NCI-H187 (cell line): ENCODE results near the gene OSBP.
"Not testable (repeated sequence)": the region's sequence is repeated elsewhere in the genome, so short reads cannot be mapped to it uniquely, and the experiment has no call there.

ENCODE experiments used
- DNase-seq, 2 experiments: peaks; one replicate each; lab custom pipeline; 2025; lab: John Stamatoyannopoulos, UW

Gene OSBP, protein sequence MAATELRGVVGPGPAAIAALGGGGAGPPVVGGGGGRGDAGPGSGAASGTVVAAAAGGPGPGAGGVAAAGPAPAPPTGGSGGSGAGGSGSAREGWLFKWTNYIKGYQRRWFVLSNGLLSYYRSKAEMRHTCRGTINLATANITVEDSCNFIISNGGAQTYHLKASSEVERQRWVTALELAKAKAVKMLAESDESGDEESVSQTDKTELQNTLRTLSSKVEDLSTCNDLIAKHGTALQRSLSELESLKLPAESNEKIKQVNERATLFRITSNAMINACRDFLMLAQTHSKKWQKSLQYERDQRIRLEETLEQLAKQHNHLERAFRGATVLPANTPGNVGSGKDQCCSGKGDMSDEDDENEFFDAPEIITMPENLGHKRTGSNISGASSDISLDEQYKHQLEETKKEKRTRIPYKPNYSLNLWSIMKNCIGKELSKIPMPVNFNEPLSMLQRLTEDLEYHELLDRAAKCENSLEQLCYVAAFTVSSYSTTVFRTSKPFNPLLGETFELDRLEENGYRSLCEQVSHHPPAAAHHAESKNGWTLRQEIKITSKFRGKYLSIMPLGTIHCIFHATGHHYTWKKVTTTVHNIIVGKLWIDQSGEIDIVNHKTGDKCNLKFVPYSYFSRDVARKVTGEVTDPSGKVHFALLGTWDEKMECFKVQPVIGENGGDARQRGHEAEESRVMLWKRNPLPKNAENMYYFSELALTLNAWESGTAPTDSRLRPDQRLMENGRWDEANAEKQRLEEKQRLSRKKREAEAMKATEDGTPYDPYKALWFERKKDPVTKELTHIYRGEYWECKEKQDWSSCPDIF

DNA sequence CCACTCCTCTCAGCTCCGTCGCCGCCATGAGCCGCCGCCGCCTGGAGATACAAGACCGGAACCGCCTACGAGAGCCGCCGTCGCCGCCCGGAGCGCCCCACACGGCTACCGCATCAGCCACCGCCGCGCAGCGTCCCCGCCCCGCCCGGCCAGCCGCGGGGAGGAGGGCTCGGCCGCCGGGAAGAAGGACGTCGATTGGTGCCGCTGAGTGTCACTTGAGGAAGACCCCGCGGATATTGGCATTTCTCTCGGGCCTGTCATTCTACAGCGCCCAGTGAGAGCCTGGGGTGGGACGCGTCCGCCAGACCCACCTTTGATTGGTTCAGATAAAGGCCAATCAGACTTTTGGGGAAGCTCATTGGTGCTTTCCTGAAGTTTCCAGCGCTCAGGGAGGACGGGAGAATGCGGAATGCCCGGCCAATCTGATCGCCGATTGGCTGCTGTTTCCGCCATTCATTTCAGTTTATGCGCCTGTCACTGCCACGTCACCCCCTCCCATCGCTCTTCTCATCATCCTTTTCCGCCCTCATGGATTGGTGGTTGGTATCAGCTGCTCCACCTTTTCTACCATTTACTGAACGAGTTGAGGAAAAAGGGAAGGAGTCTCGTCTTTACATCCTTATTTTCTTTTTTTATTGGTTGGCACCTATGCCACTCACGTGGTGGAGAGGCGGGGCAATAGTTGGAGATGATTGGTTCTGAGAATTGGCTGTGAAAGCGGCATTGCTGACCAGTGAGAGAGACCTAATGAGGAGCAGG is at the start of gene OSBP:
OSBP (minus strand) TSS at position 138 of the 759 bp plus-strand sequence; CDS start at position 28, 110 bp downstream.
- DNase-seq, result peak; percentile 99

DNA sequence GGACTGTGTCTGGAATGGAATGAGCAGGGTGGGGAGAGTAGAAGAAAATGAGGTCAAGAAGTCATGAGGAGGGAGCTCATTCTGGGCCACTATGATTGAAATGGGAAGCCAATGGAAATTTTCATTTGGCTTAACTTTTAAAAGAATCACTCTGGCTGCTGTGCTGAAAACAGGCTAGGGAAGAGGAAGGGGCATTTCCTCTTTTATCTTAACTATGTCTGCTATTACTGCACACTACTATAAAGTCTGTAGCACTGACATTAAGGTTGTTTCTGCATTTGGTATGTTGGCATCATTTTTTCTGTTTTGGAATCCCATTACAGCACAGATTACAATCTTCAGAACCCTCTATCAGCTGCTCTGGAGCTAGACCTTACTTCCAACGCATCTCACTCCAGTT is 45.0 kb upstream of the OSBP start:
- DNase-seq, result no peak

- DNase-seq, result no peak
These were observed 44.4 kb upstream of the OSBP start for GRCh38 chr11:59659981-59660380.

GRCh38 chr11:59658036-59658435 is 42.5 kb upstream of the OSBP start:
- DNase-seq, result no peak

- DNase-seq, result no peak
These were observed 39.3 kb upstream of the OSBP start for GRCh38 chr11:59654893-59655292.

- DNase-seq, result no peak
These were observed 31.8 kb upstream of the OSBP start for GRCh38 chr11:59647245-59647980.

DNA sequence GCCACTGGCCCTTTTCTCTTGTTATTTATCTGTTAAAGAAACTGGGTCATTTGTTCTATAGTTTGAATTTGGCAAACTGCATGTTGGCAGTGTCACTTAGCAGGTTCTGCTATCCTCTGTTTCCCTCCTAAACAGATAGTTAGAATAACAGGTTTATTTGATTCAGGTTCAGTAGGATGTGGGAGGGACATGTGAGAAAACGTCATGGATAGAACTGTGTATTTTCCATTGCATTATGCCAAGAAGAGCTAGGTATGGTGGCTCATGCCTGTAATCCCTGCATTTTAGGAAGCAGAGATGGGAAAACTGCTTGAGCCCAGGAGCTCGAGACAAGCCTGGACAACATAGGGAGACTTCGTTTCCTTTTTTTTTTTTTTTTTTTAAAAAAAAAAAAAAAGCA is 29.0 kb upstream of the OSBP start:
- DNase-seq, result no peak

GRCh38 chr11:59643390-59643789 is 27.8 kb upstream of the OSBP start:
- no peak for DNase-seq

- DNase-seq, result no peak
These were observed 25.6 kb upstream of the OSBP start for GRCh38 chr11:59641156-59641555.

DNA sequence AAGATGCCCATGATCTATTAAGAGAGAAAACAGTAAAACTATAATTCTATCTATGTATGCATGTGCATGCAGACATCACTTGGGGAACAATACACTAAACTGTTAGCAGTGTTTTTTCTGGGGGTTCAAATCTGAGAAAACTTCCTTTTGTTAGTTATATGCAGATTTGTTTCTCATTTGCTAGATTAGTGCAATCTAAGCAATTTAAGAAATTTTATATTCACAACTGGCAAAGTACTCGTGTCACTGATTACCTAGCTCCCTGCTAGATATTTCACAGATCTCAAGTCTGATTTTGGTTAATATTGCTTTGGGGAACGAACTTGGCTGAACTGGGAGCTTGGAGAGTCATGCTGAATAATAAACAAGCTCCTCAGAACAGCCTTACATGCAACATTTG is 14.9 kb upstream of the OSBP start:
- no peak for DNase-seq

GRCh38 chr11:59629996-59630395 is 14.4 kb upstream of the OSBP start:
- no peak for DNase-seq

DNA sequence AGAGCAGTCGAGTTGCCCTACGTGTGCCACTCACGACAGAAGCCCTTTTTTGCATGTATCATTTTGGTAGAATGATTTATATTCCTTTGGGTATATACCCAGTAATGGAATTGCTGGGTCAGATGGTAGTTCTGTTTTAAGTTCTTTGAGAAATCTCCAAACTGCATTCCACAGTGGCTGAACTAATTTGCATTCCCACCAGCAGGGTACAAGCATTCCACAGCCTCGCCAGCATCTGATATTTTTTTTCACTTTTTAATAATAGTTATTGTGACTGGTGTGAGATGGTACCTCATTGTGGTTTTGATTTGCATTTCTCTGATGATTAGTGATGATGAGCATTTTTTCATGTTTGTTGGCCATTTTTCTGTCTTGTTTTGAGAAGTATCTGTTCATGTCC is 11.4 kb upstream of the OSBP start:
- DNase-seq, result not testable (repeated sequence)

DNA sequence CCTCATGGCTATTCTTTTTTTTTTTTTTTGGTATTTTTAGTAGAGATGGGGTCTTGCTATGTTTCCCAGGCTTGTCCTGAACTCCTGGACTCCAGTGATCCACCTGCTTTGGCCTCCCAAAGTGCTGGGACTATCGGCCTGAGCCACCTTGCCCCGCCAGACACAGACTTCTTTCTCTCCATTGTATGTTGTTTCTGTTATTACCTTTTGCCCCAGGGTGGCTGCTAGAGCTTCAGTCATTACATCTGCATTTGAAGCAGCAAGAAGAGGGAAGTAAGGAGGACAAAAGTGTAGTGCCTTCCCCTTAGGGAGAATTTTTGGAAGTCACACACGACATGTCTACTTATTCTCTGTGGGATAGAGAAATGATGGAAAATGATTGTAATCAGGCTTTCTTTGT is 10.1 kb upstream of the OSBP start:
- no peak for DNase-seq

- DNase-seq, result no peak
These were observed 2.3 kb upstream of the OSBP start for GRCh38 chr11:59617876-59618275.

GRCh38 chr11:59616396-59616982 is 915 bp upstream of the OSBP start:
- no peak for DNase-seq

- no peak for DNase-seq
These were observed 396 bp downstream of the OSBP start for GRCh38 chr11:59615120-59615636.

DNA sequence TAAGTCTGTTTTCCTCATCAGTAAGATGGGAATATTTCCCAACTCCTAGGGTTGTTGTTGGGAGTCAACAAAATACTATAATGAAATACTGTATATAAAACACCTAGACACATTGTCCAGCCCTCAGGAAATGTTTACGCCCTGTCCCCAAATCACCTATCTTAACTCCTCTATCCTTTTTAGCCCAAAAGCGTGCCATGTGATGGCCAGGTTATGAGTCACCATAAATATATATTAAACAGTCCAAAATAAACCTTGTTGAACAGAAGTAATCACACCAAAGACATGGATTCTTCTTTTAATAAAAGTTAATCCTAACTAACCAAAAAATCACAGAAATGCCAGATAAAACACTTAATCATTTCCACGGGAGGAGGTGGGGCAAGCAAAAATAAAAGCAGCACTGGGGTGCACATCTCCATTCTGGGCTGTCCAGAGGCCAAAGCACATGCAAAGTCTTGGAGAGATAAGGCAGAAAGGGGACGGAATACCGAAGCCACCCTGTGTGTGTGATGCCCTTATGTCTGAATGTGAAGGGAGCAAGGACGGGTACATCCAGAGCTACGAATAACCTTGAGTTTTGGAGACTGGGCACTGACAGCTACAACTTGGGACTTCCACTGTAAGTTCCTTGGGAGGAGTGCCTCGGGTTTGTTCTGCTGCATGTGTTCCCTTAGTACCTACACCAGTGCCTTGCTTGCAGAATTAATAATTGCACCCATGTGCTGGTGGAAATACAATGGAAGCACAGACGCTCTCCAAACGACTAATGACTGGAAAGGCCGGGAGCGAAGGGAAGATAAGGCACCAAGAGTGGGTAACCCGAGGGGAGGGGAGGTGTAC is 1.1 kb downstream of the OSBP start:
- no peak for DNase-seq

DNA sequence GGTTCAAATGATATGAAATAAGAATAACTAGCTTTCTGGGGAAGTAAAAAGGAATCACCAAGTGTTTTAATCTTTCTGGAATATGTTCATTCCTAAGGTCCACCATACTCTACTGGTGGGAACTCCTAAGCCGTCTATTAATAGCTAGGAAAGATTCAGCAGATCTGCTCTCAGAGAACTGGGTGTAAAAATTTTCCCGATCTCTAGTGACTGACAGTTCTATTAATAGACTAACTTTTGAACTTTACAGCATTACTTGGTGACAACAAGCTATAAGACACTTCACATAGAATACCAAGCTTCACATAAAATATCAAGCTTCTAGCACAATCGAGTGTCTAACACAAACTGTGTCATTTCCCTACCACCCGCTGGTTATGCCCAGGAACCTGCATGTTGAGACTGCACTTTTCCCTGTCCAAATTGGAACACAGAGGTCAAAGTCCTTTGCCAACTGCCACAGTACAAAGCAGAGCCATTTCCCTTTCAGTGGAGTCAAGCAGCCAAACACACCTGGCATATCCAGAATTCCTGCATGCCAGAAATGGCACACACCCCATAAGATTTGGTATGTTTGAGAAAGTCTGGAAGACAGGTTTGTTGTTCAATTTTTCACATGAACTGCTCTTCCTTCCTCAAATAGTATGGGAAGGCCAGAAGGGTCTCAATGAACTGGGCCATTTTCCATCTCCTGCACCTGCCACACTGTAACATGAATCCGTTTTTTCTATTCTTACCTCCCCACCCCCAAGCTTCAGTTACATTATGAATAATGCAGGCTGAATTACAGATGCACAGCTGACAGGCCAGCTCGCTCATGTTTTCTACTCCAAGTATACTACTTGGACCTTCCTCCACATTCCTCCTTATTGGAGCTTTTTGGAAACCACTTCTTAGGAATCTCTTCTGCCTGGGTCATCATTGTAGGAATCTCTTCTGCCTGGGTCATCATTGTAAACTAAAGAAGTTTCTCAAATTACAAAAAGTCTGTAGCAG is 3.7 kb downstream of the OSBP start:
- DNase-seq, result peak; percentile 16 to 38

- no peak for DNase-seq
These were observed 5.3 kb downstream of the OSBP start for GRCh38 chr11:59610289-59610688.
